Measurements from ENCODE around the gene ILF3.

The ILF3 gene

GRCh38 chr19:10653732-10654609 lies at the start of gene ILF3:
Gene ILF3, plus strand, starts transcription at chr19:10654346. Its CDS starts 16,260 bp downstream, at chr19:10670606.
- DNase-seq, result peak; percentile 100

DNA sequence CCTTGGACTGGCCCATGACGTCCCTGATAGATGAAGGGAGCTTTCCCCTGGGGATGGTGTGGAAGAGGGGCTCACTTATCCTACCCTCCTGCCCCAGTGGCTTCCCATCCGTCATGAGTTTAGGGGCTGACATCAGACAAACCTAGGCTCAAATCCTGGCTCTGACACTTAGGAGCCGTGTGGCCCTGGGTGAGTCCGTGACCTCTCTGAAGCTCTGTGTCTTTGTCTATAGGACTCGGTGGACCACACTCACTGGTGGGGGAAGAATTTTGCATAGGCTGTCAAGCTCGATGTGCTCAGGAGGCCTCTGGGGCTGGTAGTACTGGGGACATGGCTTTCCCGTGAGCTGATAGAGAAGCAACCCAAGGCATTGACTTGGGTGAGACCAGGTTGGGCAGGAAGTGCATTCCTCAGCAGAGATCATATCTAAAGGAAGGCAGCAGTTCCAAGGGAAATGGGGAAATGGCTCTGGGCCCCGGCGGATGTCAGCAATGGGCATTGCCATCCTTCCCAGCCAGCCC lies 49.6 kb upstream of the ILF3 start:
- DNase-seq, result no peak

DNA sequence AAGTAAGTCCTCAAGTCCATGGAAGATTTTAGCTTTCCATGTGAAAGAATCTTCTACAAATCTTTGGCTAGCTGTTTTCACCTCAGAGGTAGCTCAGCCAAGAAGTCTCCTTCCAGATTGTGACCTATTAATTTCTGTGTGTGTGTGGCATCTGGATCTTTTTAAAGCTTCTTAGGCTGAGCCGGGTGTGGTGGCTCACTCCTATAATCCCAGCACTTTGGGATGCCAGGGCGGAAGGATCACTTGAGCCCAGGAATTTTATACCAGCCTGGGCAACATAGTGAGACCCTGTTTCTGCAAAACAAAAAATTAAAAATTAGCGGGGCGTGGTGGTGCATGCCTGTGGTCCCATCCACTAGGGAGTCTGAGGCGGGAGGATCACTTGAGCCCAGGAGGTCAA lies 42.2 kb upstream of the ILF3 start:
- no peak for DNase-seq

GRCh38 chr19:10612499-10613119 lies 41.5 kb upstream of the ILF3 start:
- no peak for DNase-seq

DNA sequence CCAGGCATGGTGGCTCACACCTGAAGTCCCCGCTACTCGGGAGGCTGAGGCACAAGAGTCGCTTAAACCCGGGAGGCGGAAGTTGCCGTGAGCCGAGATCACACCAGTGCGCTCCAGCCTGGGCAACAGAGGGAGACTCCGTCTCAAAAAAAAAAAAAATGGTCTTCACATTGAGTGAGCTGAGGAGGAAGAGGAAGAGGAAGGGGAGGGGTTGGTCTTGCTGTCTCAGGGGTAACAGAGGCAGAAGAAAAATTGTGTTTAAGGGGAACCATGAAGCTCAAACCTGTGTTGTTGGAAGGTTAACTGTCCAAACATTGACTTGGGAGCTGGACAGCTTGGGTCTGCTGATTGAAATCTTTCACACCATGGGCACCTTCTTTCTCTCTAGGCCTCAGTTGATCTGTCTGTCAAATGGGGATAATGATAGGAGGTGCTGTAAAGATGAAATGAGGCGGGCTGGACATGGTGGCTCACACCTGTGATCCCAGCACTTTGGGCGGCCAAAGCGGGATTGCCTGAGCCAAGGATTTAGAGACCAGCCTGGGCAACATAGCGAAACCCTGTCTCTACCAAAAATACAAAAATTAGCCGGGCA lies 38.6 kb upstream of the ILF3 start:
- DNase-seq, result no peak

- DNase-seq, result no peak
These were observed 36.6 kb upstream of the ILF3 start for GRCh38 chr19:10617409-10618121.

GRCh38 chr19:10618846-10619245 lies 35.3 kb upstream of the ILF3 start:
- no peak for DNase-seq

- no peak for DNase-seq
These were observed 33.4 kb upstream of the ILF3 start for GRCh38 chr19:10620786-10621185.

DNA sequence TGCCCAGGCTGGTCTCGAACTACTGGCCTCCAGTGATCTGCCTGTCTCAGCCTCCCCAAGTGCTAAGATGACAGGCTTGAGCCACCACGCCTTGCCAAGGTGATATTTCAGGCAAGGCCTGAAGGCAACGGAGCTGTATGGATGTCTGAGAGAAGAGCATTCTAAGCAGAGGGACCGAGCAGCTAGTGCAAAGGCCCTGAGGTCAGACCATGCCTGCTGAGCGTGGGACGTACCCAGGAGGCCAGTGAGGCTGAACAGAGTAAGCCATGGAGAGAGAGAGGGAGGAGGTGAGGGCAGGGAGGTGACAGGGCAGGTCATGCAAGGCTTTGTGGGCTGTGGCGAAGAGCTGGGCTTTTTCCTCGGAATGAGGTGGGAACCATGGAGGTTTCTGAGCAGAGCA lies 32.2 kb upstream of the ILF3 start:
- DNase-seq, result no peak

- DNase-seq, result no peak
These were observed 29.6 kb upstream of the ILF3 start for GRCh38 chr19:10624585-10624984.

DNA sequence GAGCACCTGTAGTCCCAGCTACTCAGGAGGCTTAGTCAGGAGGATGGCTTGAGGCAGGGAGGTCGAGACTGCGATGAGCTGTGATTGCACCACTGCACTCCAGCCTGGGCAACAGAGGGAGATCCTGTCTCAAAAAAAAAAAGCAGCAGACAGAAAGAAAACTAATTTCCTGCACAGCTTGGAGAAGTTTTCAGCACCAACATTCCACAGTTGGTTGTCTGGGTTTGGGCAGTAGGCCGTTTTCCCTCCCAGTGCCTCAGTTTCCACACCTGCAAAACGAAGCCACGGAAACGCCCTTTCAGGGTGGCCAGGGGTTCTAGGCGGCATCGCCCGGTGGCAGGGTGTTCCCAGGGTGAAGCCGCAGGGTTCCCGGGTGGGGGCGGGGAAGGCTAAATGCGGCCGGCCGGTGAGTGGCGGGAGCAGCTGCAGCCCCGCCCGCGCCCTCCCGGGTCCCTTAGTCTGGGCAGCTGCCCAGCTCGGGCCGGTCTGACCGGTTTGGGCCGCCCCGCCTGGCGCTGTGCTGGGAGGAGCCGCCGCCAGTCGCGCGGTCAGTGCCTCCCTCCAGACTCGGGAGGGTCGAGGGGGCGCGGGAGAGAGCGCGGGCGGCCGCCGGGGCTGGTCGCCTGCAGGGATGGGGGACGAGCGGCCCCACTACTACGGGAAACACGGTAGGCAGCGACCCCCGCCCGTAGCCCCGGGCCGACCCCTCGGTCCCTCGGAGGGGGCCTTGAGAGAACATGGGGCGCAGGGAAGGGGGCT lies 29.0 kb upstream of the ILF3 start, which contains the start of gene SLC44A2:
Gene SLC44A2 (plus strand): TSS at position 551 of the 759 bp plus-strand sequence. CDS start 81 bp downstream, at position 632.
- DNase-seq, result no peak

DNA sequence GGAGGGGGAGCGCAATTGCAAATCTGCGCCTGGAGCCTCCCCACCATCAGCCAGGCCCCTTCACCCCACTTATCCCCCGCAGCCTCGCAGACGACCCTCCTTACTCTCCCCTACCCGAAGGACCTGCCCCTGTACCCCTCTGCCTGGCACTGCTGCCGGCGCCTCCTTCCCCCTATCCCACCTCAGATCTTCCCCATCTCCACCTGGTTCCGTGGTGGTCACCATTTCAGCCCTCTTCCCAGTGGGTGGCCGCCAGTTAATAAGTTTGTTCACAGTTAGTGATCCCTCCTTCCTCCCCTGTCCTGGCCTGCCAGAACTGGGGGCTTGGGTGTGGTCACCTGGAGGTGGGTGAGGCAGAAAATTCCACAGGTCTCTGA lies 28.4 kb upstream of the ILF3 start:
- DNase-seq, result no peak

GRCh38 chr19:10631874-10632273 lies 22.3 kb upstream of the ILF3 start:
- no peak for DNase-seq

DNA sequence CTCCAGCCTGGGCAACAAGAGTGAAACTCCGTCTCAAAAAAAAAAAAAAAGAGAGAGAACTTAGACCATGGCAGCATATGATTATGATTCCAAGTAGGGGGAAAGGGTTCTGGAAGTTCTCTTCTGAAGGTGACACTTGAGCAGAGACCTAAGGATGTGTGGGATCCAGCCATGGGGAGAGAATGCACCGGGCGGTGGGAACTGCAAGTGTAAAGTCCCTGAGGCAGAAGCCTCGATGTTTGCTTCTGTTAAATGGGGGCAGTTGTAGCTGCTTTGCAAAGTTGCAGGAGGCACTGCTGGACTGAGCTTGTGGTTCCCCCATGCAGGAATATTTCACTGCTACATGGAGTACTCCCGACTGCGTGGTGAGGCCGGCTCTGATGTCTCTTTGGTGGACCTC lies 19.7 kb upstream of the ILF3 start:
- DNase-seq, result no peak

GRCh38 chr19:10634963-10635362 lies 19.2 kb upstream of the ILF3 start:
- DNase-seq, result no peak

DNA sequence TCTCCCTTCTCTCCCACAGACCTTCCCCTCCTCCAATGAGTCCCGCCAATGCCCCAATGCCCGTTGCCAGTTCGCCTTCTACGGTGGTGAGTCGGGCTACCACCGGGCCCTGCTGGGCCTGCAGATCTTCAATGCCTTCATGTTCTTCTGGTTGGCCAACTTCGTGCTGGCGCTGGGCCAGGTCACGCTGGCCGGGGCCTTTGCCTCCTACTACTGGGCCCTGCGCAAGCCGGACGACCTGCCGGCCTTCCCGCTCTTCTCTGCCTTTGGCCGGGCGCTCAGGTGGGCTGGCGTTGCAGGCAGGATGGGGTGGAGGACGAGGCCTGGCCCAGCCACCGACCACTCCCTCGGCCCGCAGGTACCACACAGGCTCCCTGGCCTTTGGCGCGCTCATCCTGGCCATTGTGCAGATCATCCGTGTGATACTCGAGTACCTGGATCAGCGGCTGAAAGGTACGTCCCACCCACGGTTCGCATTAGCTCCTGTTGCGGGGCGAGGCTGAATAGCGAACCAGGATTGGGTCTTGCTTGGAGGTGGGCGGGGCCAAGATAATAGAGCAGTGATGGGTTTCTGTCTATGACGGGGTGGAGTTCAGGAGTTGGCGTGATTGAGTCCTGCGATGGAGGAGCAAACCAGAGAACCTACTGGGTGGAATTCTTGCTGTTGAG lies 17.7 kb upstream of the ILF3 start:
- DNase-seq, result no peak

- DNase-seq, result no peak
These were observed 16.3 kb upstream of the ILF3 start for GRCh38 chr19:10637894-10638293.

- peak; percentile 70 for DNase-seq
These were observed 14.3 kb upstream of the ILF3 start for GRCh38 chr19:10639836-10640235.

DNA sequence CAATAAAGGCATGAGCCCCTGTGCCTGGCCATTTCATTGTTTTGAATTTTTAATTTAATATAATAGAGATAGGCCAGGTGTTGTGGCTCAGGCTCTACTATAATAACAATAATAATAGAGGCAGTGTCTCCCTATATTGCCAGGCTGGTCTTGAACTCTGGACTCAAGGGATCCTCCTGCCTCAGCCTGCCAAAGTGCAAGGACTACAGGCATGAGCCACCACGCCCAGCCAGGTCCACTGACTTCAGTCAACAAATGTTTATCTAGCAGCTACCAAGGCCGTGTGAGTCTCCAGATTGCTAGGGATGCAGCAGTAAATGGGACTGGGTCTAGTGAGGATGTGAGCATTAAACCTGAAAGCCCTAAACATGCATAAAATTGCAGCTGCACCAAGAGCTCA lies 13.8 kb upstream of the ILF3 start:
- DNase-seq, result no peak

GRCh38 chr19:10641248-10641647 lies 12.9 kb upstream of the ILF3 start:
- DNase-seq, result no peak

DNA sequence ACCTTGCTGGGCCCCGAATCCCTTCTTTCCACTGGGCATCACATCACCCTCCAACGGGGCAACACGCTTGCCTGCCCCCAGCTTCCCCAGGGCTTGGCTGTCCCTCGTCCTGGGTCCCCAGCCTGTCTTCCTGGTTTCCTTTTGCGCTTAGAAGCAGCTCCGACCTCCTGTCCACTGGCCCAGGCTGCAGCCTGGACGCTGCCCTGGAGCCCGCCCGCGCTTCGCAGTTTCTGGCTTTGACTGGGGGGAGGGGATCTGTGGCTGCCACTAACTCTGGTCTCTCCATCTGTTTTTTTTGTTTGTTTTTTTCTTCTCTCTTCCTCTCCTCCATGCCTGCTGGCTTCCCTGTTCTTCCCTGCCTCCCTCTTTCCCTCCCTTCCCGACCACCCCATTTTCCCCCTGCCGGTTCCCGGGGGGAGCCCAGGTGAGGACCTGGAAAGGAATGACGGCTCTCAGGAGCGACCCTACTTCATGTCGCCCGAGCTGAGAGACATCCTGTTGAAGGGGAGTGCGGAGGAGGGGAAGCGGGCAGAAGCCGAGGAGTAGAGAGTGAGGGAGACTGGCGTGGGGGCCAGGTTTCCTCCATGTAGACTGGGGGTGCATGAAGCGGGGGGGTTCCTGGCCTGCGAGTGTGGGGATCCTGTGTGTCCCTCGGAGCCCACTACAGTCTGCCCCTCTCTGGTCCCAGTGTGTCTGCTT lies 11.5 kb upstream of the ILF3 start:
- no peak for DNase-seq
